B cell (primary cell): ENCODE results near the gene RRN3.
"Not testable (repeated sequence)": the region's sequence is repeated elsewhere in the genome, so short reads cannot be mapped to it uniquely, and the experiment has no call there.

ENCODE experiments used
- CTCF ChIP-seq: fragments of 200-600 bp; IDR thresholded peaks from one replicate; pipeline ENCODE4 v1.8.0; 2022; ENCODE audit warnings: antibody characterized with exemption, mild to moderate bottlenecking
- EZH2 ChIP-seq: IDR thresholded peaks from 2 replicates; pipeline ENCODE4 v1.6.1; 2012; ENCODE audit warnings: borderline replicate concordance, low read depth, mild to moderate bottlenecking, moderate library complexity, low read length; ENCODE audit not compliant: insufficient read depth, poor library complexity, severe bottlenecking

GRCh38 chr16:15093571-15093954, 509 bp downstream of the RRN3 start:
- TF ChIP-seq CTCF, EZH2: not testable (repeated sequence)
